Stimulated activated CD8-positive, alpha-beta memory T cell treated with anti-CD3 and anti-CD28 coated beads, Interleukin-2, amount 100 ng/mL, for 1 hour (primary cell): ENCODE data around the gene BRCA1.
A peak's percentile ranks its signal among the peaks of the same experiment; 100 is the strongest.
"Not testable (repeated sequence)": the region's sequence is repeated elsewhere in the genome, so short reads cannot be mapped to it uniquely, and the experiment has no call there.

Source experiments
- DNase-seq, 2 donors: peaks; one replicate each; pipeline ENCODE4 v3.0.0-alpha.2; 2020; ENCODE audit warnings: low read depth in 2 of 2

Gene BRCA1

GRCh38 chr17:43003542-43004172 lies 121.5 kb downstream of the BRCA1 start:
- no peak for DNase-seq

GRCh38 chr17:43000894-43001293 lies 124.3 kb downstream of the BRCA1 start:
- not testable (repeated sequence) for DNase-seq

GRCh38 chr17:42999003-42999525 lies 126.1 kb downstream of the BRCA1 start:
- no peak for DNase-seq

- DNase-seq, result peak; percentile 93 to 94
Observed at GRCh38 chr17:42997984-42998938, 126.9 kb downstream of the BRCA1 start, which contains the start of gene RPL27. TSS of gene RPL27 (plus strand) at chr17:42998419. CDS start at chr17:42998751, 332 bp downstream.

- no peak for DNase-seq
Observed at GRCh38 chr17:42997390-42997983, 127.7 kb downstream of the BRCA1 start.
